GM12874 (cell line): ENCODE measurements around the gene NPBWR2.

ENCODE experiments used
- CTCF ChIP-seq: IDR thresholded peaks from 2 replicates; pipeline ENCODE4 v1.5.1; 2011; ENCODE audit warnings: low read depth, mild to moderate bottlenecking, control low read depth, low read length, moderate library complexity; ENCODE audit not compliant: insufficient read depth

NPBWR2 gene

GRCh38 chr20:64071341-64072332 lies 35.7 kb downstream of the NPBWR2 start:
- TF ChIP-seq CTCF, result no peak

- TF ChIP-seq CTCF, result no peak
These were observed 36.9 kb downstream of the NPBWR2 start for GRCh38 chr20:64070244-64070993.

GRCh38 chr20:64069614-64070243 lies 37.6 kb downstream of the NPBWR2 start:
- peak; percentile 91 for TF ChIP-seq CTCF

- no peak for TF ChIP-seq CTCF
These were observed 38.2 kb downstream of the NPBWR2 start for GRCh38 chr20:64069209-64069613.

- no peak for TF ChIP-seq CTCF
These were observed 38.8 kb downstream of the NPBWR2 start for GRCh38 chr20:64068386-64069208.

- no peak for TF ChIP-seq CTCF
These were observed 39.5 kb downstream of the NPBWR2 start for GRCh38 chr20:64067733-64068307.
